Spleen (tissue), 11 donors: ENCODE data around the gene ADAMTS20. TPM values are rescaled to one million over a fixed set of nuclear protein-coding genes. Genes with fewer than 3 reads are reported as not detected.

Experiments
- DNase-seq: peaks from one replicate; pipeline ENCODE4 v3.0.0-alpha.2; 2020
- H3K27ac ChIP-seq, 8 donors: fragments of 200-600 bp; sonication (generic) in 7 of 8; 1 replicate in 4 of 8; 2 replicates in 4 of 8; pipeline versions ENCODE4 v1.5.0 to v1.8.0; 2016 to 2021; ENCODE audit warnings: inconsistent platforms in 4 of 8, mild to moderate bottlenecking in 4 of 8, moderate library complexity in 1 of 8
- H3K27me3 ChIP-seq, 7 donors: fragments of 200-600 bp; sonication (generic) in 6 of 7; replicated peaks in 1 of 7; 1 replicate in 4 of 7; 2 replicates in 3 of 7; pipeline versions ENCODE4 v1.5.0 to v1.8.0; 2016 to 2021; ENCODE audit warnings: inconsistent platforms in 3 of 7, mild to moderate bottlenecking in 1 of 7
- H3K36me3 ChIP-seq, 6 donors: fragments of 200-600 bp; sonication (generic) in 5 of 6; 1 replicate in 4 of 6; 2 replicates in 2 of 6; pipeline versions ENCODE4 v1.5.0 to v1.8.0; 2016 to 2021; ENCODE audit warnings: inconsistent platforms in 2 of 6
- H3K4me1 ChIP-seq, 6 donors: fragments of 200-600 bp; sonication (generic) in 5 of 6; 1 replicate in 3 of 6; 2 replicates in 3 of 6; pipeline versions ENCODE4 v1.5.0 to v1.8.0; 2016 to 2021; ENCODE audit warnings: inconsistent platforms in 3 of 6
- H3K4me3 ChIP-seq, 8 donors: fragments of 200-600 bp; sonication (generic) in 7 of 8; 1 replicate in 4 of 8; 2 replicates in 4 of 8; pipeline versions ENCODE4 v1.5.0 to v1.8.0; 2016 to 2021; ENCODE audit warnings: inconsistent platforms in 4 of 8, mild to moderate bottlenecking in 4 of 8, moderate library complexity in 2 of 8
- H3K9me3 ChIP-seq, 8 donors: fragments of 200-600 bp; sonication (generic) in 7 of 8; 1 replicate in 4 of 8; 2 replicates in 4 of 8; pipeline versions ENCODE4 v1.5.0 to v1.8.0; 2016 to 2021; ENCODE audit warnings: inconsistent platforms in 4 of 8
- CTCF ChIP-seq, 11 experiments: fragments of 200-600 bp in 7 of 11; fragments of 450-650 bp in 4 of 11; sonication (generic) in 4 of 11; IDR thresholded peaks in 8 of 11; conservative IDR thresholded peaks in 3 of 11; 1 replicate in 7 of 11; 2 replicates in 4 of 11; pipeline versions ENCODE4 v1.4.0 to v1.8.0; 2016 to 2021; ENCODE audit warnings: antibody characterized with exemption in 11 of 11, inconsistent platforms in 4 of 11, mild to moderate bottlenecking in 1 of 11
- POLR2A ChIP-seq, 3 donors: fragments of 450-650 bp; IDR thresholded peaks; one replicate each; pipeline ENCODE4 v1.5.1; 2017; ENCODE audit warnings: antibody characterized with exemption in 3 of 3, mild to moderate bottlenecking in 1 of 3
- POLR2AphosphoS5 ChIP-seq, 3 donors: sonication (generic); formaldehyde crosslinking; IDR thresholded peaks; one replicate each; pipeline ENCODE4 v1.5.1; 2017; ENCODE audit warnings: antibody characterized with exemption in 3 of 3
- WGBS, 5 donors: extraction: QIAGEN DNeasy Blood & Tissue Kit in 3 of 5; methylation state at CpG; one replicate each; pipeline versions ENCODE4 v1.1.5 to v1.1.7; 2013 to 2018; 5-methylcytosine and 5-hydroxymethylcytosine counted together
- intact Hi-C: fragments of 100-400 bp; cut with DNase I; formaldehyde crosslinking; loops from one replicate; pipeline ENCODE4 v1.15.0; 2023; ENCODE audit warnings: low total_unique reads
- polyA plus RNA-seq, 3 donors: library from polyadenylated mRNA; stranded (reverse); fragments of 200-250 nt; gene quantifications; one replicate each; pipeline ENCODE4 v1.2.1, GENCODE V29; 2013
- total RNA-seq, 7 donors: library from RNA; depleted of rRNA in 3 of 7; stranded (reverse); fragments of >200 nt in 3 of 7; fragmentation: NEBNext Ultra II Directional in 4 of 7; extraction: Animal tissue kit (Norgen Biotek cat#: 25700) in 4 of 7; gene quantifications; one replicate each; pipeline versions ENCODE4 v1.1.0 to v1.2.1, GENCODE V29; 2016 to 2021
- donor health status: healthy with polysubstance abuse.
- donor health status: DM: no; HTN: no; CAD: no; lungs with moderate emphysema.
- donor health status: DM: no; HTN: no; CAD: no.
- donor health status: Bipolar disorder and iron deficiency.
- donor health status: healthy.
- donor health status: DM: no; HTN: no; CAD: no.
- donor health status: DM: yes; HTN: yes; CAD: no.

ADAMTS20 gene
- total and polyA plus RNA-seq, 10 donors: not detected

DNA sequence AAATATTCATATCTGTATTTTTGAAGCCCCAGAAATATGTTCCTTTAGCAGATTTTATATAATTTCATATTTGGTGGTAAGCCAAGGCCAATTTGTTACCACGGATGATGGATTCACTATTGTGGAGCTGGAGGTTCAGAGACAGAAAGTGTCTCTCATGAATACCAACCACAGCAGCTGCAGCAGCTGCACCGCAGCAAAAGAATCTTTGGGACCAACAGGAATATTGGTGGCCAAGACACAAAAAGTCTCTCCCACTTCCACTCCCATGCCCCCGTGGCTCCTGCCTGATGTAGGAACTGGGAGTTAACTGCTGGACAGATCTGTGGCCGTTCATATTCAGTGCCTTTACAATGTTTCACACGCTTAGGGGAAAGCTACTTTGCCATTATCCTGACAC is 155.3 kb downstream of the ADAMTS20 start:
- Histone ChIP-seq H3K27ac (no peak overlapping the region), H3K36me3 (no peaks in the 10 kb centered on the region), H3K9me3 (no peaks in the 10 kb centered on the region), H3K27me3 (no peaks in the 10 kb centered on the region), H3K4me3 (no peak overlapping the region), H3K4me1 (no peaks in the 10 kb centered on the region)
- 70 to 84% (median 75%) methylated on average over 5 of the region's 5 CpGs for WGBS, 5 donors
- TF ChIP-seq POLR2A (IDR thresholded peaks at IDR 0.05): no peak
- no peak for TF ChIP-seq POLR2AphosphoS5 (IDR thresholded peaks at IDR 0.05)
- no peak for TF ChIP-seq CTCF (IDR thresholded peaks at IDR 0.05 in 8 of 11, conservative IDR thresholded peaks at IDR 0.05 in 3 of 11)
- intact Hi-C loops: no loop called here
- no peak for DNase-seq

DNA sequence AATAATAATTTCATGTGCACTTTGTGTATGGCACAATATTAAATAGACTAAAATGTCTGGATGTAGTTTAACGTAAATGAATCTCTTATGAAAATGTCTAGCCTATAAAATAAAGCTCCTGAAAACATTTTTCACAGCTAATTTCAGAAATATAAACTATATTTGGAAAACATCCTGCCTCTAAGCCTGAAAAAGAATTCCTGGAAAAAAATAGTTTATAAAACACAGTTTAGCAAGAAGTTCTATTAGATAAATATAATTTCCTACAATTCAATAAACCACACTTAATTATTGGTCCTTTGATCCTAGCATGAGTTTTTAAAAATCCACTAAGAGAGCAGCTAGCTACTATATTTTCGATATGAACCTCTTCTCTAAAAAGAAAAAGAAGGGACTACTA is 159.9 kb downstream of the ADAMTS20 start:
- no peaks in the 10 kb centered on the region for H3K36me3 ChIP-seq
- no peak overlapping the region for H3K4me3 ChIP-seq
- 74 to 85% (median 80%) methylated on average over 2 of the region's 2 CpGs for WGBS, 5 donors
- no peak for TF ChIP-seq CTCF (IDR thresholded peaks at IDR 0.05 in 8 of 11, conservative IDR thresholded peaks at IDR 0.05 in 3 of 11)
- no peak overlapping the region for H3K27ac ChIP-seq
- intact Hi-C loops: no loop called here
- no peaks in the 10 kb centered on the region for H3K4me1 ChIP-seq
- no peaks in the 10 kb centered on the region for H3K27me3 ChIP-seq
- peaks cover 0 to 13% (median 0%) of the 10 kb centered on the region in 8 donors for H3K9me3 ChIP-seq
- DNase-seq: no peak

- no peak for DNase-seq
- intact Hi-C loops: no loop called here
- Histone ChIP-seq H3K4me1 (no peaks in the 10 kb centered on the region), H3K4me3 (no peak overlapping the region), H3K36me3 (no peaks in the 10 kb centered on the region), H3K27me3 (no peaks in the 10 kb centered on the region), H3K27ac (no peak overlapping the region), H3K9me3 (peaks cover 0 to 50% (median 32%) of the 10 kb centered on the region in 8 donors)
- 68 to 85% (median 81%) methylated on average over 1 of the region's 1 CpG for WGBS, 5 donors
- TF ChIP-seq CTCF (IDR thresholded peaks at IDR 0.05 in 8 of 11, conservative IDR thresholded peaks at IDR 0.05 in 3 of 11) (no peak), POLR2AphosphoS5 (IDR thresholded peaks at IDR 0.05) (no peak), POLR2A (IDR thresholded peaks at IDR 0.05) (no peak)
Measured at GRCh38 chr12:43381879-43382278, 170.1 kb downstream of the ADAMTS20 start.

- Histone ChIP-seq H3K27ac (no peak overlapping the region), H3K27me3 (no peaks in the 10 kb centered on the region), H3K4me3 (no peak overlapping the region), H3K4me1 (no peaks in the 10 kb centered on the region), H3K9me3 (peaks cover 0 to 34% (median 28%) of the 10 kb centered on the region in 8 donors), H3K36me3 (no peaks in the 10 kb centered on the region)
- TF ChIP-seq CTCF (IDR thresholded peaks at IDR 0.05 in 8 of 11, conservative IDR thresholded peaks at IDR 0.05 in 3 of 11) (no peak), POLR2AphosphoS5 (IDR thresholded peaks at IDR 0.05) (no peak), POLR2A (IDR thresholded peaks at IDR 0.05) (no peak)
- DNase-seq: no peak
- intact Hi-C loops: no loop called here
Measured at GRCh38 chr12:43378448-43378847, 173.6 kb downstream of the ADAMTS20 start.
